HL-60 (cell line): ENCODE data around the gene NUP205.

Source experiments
- DNase-seq, 2 experiments: peaks; one replicate each; pipeline ENCODE4 v3.0.0-alpha.2; 2010 to 2020; ENCODE audit warnings: low read depth in 1 of 2, low spot score in 1 of 2
- H3K27ac ChIP-seq: fragments of 250-450 bp; sonication (Bioruptor Pico); replicated peaks from 2 replicates; pipeline ENCODE4 v1.5.1; 2020; ENCODE audit warnings: mild to moderate bottlenecking, moderate library complexity
- H3K27me3 ChIP-seq: fragments of 250-450 bp; sonication (Bioruptor Pico); 2 replicates; pipeline ENCODE4 v1.5.1; 2021; ENCODE audit warnings: mild to moderate bottlenecking, moderate library complexity; ENCODE audit not compliant: insufficient read depth, poor library complexity, severe bottlenecking
- H3K4me3 ChIP-seq: replicated peaks from 2 replicates; pipeline ENCODE4 v1.5.1; 2011; ENCODE audit warnings: mild to moderate bottlenecking, control low read depth, low read length; ENCODE audit not compliant: insufficient read depth
- CTCF ChIP-seq: IDR thresholded peaks from one replicate; pipeline ENCODE4 v1.5.1; 2011; ENCODE audit warnings: low read length, control low read depth, inconsistent platforms; ENCODE audit not compliant: insufficient read depth
- GABPA ChIP-seq: IDR thresholded peaks from 2 replicates; pipeline ENCODE4 v1.6.1; 2012; ENCODE audit warnings: low read depth
- POLR2AphosphoS5 ChIP-seq: IDR thresholded peaks from 2 replicates; pipeline ENCODE4 v1.6.1; 2012; ENCODE audit warnings: low read depth
- REST ChIP-seq: IDR thresholded peaks from 2 replicates; pipeline ENCODE4 v1.6.1; 2012; ENCODE audit warnings: low read depth; ENCODE audit not compliant: insufficient replicate concordance
- SPI1 ChIP-seq: IDR thresholded peaks from 2 replicates; pipeline ENCODE4 v1.6.1; 2012; ENCODE audit warnings: low read depth, mild to moderate bottlenecking, borderline replicate concordance

Gene NUP205

GRCh38 chr7:135659159-135659846, 101.6 kb downstream of the NUP205 start:
- TF ChIP-seq SPI1 (peak; percentile 88), POLR2AphosphoS5 (no peak)
- Histone ChIP-seq H3K27ac (peak overlapping the region; percentile 63), H3K27me3 (no peaks in the 10 kb centered on the region), H3K4me3 (no peak overlapping the region)
- peak in 1 of 2 experiments; percentile 77 for DNase-seq

- H3K27ac ChIP-seq = peak overlapping the region; percentile 89
- TF ChIP-seq SPI1 (no peak), POLR2AphosphoS5 (no peak), GABPA (no peak), REST (no peak), CTCF (no peak)
- peak; percentile 10 to 32 for DNase-seq
- H3K27me3 ChIP-seq = no peaks in the 10 kb centered on the region
- peak overlapping the region; percentile 97 for H3K4me3 ChIP-seq
These were observed 103.8 kb downstream of the NUP205 start for GRCh38 chr7:135661311-135662122.

- TF ChIP-seq REST (no peak), CTCF (no peak), GABPA (no peak), POLR2AphosphoS5 (no peak; the same call in 1 of the 2 replicates), SPI1 (no peak)
- peak overlapping the region; percentile 89 for H3K27ac ChIP-seq
- peak overlapping the region; percentile 97 for H3K4me3 ChIP-seq
- no peaks in the 10 kb centered on the region for H3K27me3 ChIP-seq
- DNase-seq = no peak
These were observed 104.3 kb downstream of the NUP205 start for GRCh38 chr7:135662123-135662372.

GRCh38 chr7:135662373-135663114, 104.8 kb downstream of the NUP205 start, which contains the start of gene STMP1:
TSS of gene STMP1 (plus strand) at chr7:135662514.
- H3K27ac ChIP-seq = peak within 1 kb of the TSS; percentile 89
- H3K4me3 ChIP-seq = peak within 1 kb of the TSS; percentile 97
- peak; percentile 92 to 94 for DNase-seq
- TF ChIP-seq SPI1 (peak; percentile 11; the same call in 1 of the 2 replicates), CTCF (no peak), GABPA (peak; percentile 92), POLR2AphosphoS5 (peak; percentile 91), REST (peak; percentile 33)
- H3K27me3 ChIP-seq = no peaks in the 10 kb centered on the region
